GM19468 (cell line): ENCODE results near the gene FLVCR2.

Source experiments
- ATAC-seq: cut with Tn5 transposase; IDR thresholded peaks from one replicate; pipeline ENCODE4 v1.9.1; 2021; ENCODE audit warnings: mild to moderate bottlenecking, moderate library complexity, moderate number of reproducible peaks; ENCODE audit not compliant: unreplicated experiment; ENCODE audit errors: extremely low read depth

FLVCR2 gene

GRCh38 chr14:75553761-75554364, 24.6 kb upstream of the FLVCR2 start:
- ATAC-seq: no peak

GRCh38 chr14:75554482-75554881, 23.9 kb upstream of the FLVCR2 start:
- ATAC-seq: no peak

- no peak for ATAC-seq
Observed at GRCh38 chr14:75558440-75558839, 20.0 kb upstream of the FLVCR2 start.

- no peak for ATAC-seq
Observed at GRCh38 chr14:75559045-75559444, 19.4 kb upstream of the FLVCR2 start.

- ATAC-seq: no peak
Observed at GRCh38 chr14:75559451-75560222, 18.8 kb upstream of the FLVCR2 start.

GRCh38 chr14:75561013-75561432, 17.4 kb upstream of the FLVCR2 start:
- ATAC-seq: no peak

GRCh38 chr14:75562089-75562488, 16.3 kb upstream of the FLVCR2 start:
- ATAC-seq: no peak

- no peak for ATAC-seq
Observed at GRCh38 chr14:75562489-75562888, 15.9 kb upstream of the FLVCR2 start.

GRCh38 chr14:75563931-75564330, 14.5 kb upstream of the FLVCR2 start:
- ATAC-seq: no peak

- ATAC-seq: no peak
Observed at GRCh38 chr14:75565056-75565455, 13.4 kb upstream of the FLVCR2 start.

- no peak for ATAC-seq
Observed at GRCh38 chr14:75566321-75566720, 12.1 kb upstream of the FLVCR2 start.

- ATAC-seq: no peak
Observed at GRCh38 chr14:75566752-75567151, 11.7 kb upstream of the FLVCR2 start.

- no peak for ATAC-seq
Observed at GRCh38 chr14:75568140-75568539, 10.3 kb upstream of the FLVCR2 start.

GRCh38 chr14:75568791-75569190, 9.6 kb upstream of the FLVCR2 start:
- no peak for ATAC-seq

GRCh38 chr14:75570797-75571196, 7.6 kb upstream of the FLVCR2 start:
- no peak for ATAC-seq

GRCh38 chr14:75572104-75572503, 6.3 kb upstream of the FLVCR2 start:
- no peak for ATAC-seq

- ATAC-seq: no peak
Observed at GRCh38 chr14:75577090-75577489, 1.3 kb upstream of the FLVCR2 start.

GRCh38 chr14:75577729-75578101, 705 bp upstream of the FLVCR2 start:
- peak; percentile 36 for ATAC-seq

GRCh38 chr14:75578786-75579337, 442 bp downstream of the FLVCR2 start:
- ATAC-seq: no peak

- no peak for ATAC-seq
Observed at GRCh38 chr14:75579338-75579864, 981 bp downstream of the FLVCR2 start.

- ATAC-seq: no peak
Observed at GRCh38 chr14:75579882-75580281, 1.5 kb downstream of the FLVCR2 start.
